ENCODE measurements around the gene ZNF319. TPM values are rescaled to one million over a fixed set of nuclear protein-coding genes. Genes with fewer than 3 reads are reported as not detected.

Gene ZNF319
- total RNA-seq, 2 experiments from 2014 or later: 14.6 to 16.8 TPM

DNA sequence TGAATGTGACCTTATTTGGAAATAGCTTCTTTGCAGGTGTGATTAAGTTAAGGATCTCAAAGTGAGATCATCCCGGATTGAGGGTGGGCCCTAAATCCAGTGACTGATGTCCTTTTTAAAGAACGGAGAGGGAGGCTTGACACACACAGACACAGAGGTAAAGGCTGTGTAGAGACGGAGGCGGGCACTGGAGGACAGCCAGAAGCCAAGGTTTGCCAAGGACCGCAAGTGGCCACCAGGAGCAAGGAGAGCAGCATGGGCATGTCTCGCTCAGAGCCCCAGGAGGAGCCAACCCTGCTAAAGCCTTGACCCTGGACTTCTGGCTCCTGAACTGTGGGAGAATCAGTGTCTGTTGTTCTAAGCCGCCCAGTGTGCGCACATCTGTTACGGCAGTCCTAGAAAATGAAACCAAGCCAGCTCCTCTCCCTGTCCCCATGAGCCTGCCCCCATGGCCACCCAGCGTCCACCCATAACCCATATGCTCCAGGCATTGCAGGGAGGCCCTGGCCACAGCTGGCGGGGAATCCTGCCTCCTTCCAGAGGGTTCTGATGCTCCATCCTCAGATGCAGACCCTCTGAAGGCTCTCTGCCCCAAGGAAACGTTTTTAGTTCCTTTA, 44.8 kb downstream of the ZNF319 start:
- Mint-ChIP-seq H3K36me3 (no peaks in the 10 kb centered on the region), H3K4me3 (no peak overlapping the region), H3K27ac (no peak overlapping the region), H3K9me3 (ENCODE audit: low read depth) (no peaks in the 10 kb centered on the region), H3K4me1 (no peaks in the 10 kb centered on the region), H3K27me3 (peaks cover 3% of the 10 kb centered on the region)
- no peak for ATAC-seq
- CTCF ChIA-PET: interaction anchor here (1.5 kb wide), 1 partner anchor 10 kb away, joined by 3 read pairs; no protein-coding TSS in a partner anchor
- no peak for DNase-seq

GRCh38 chr16:57953857-57954256, 46.6 kb downstream of the ZNF319 start:
- Mint-ChIP-seq H3K4me1 (no peaks in the 10 kb centered on the region), H3K27ac (no peak overlapping the region), H3K27me3 (peaks cover 3% of the 10 kb centered on the region), H3K36me3 (no peaks in the 10 kb centered on the region), H3K4me3 (no peak overlapping the region), H3K9me3 (ENCODE audit: low read depth) (no peaks in the 10 kb centered on the region)
- CTCF ChIA-PET: interaction anchor here (2.0 kb wide), 1 partner anchor 48 kb away, joined by 5 read pairs; the partner anchor contains the start of gene USB1
- ATAC-seq: no peak
- DNase-seq: no peak

- DNase-seq (no peak), ATAC-seq (no peak)
- CTCF ChIA-PET: interaction anchor here (1.2 to 2.0 kb wide), 2 partner anchors 32 to 49 kb away, joined by 3 to 5 read pairs; partner anchors contain the start of gene USB1
- Mint-ChIP-seq H3K36me3 (no peaks in the 10 kb centered on the region), H3K9me3 (ENCODE audit: low read depth) (no peaks in the 10 kb centered on the region), H3K4me1 (no peaks in the 10 kb centered on the region), H3K27ac (no peak overlapping the region), H3K27me3 (peaks cover 3% of the 10 kb centered on the region), H3K4me3 (no peak overlapping the region)
These were observed 47.6 kb downstream of the ZNF319 start for GRCh38 chr16:57952909-57953308.

DNA sequence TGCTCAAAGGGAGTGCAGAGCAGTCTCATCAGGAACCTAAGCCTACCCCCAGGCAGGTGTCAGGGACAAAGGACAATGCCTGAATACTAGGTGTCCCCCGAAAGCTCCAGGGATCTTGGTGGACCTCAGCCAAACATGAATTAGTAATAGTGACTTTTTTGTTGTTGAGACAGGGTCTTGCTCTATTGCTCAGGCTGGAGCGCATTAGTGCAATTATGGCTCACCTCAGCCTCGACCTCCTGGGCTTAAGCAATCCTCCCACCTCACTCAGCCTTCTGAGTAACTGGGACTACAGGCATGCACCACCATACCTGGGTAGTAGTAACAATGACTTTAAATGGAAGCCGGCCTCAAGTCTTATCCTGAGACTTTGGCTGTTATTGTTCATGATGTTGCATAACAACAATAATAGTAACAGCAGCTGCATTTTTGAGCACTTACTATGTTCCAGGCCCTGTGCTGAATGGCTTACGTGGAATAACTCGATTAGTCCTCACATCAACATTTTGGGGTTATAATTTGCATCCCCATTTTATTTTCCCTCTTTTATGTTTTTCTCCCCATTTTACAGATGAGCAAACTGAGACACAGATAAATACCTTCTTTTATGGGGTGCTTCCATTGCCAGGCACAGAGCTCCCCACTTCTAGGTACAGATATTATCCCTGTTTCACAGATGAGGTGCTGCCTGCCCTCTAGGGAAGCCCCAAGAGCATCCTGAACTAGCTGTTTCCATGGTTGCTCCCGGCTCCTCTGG, 49.1 kb downstream of the ZNF319 start:
- Mint-ChIP-seq H3K9me3 (ENCODE audit: low read depth) (no peaks in the 10 kb centered on the region), H3K27me3 (peaks cover 3% of the 10 kb centered on the region), H3K36me3 (no peaks in the 10 kb centered on the region), H3K4me1 (no peaks in the 10 kb centered on the region), H3K27ac (no peak overlapping the region), H3K4me3 (no peak overlapping the region)
- CTCF ChIA-PET: no interaction called here
- ATAC-seq (no peak), DNase-seq (no peak)

- CTCF ChIA-PET: no interaction called here
- Mint-ChIP-seq H3K4me1 (no peaks in the 10 kb centered on the region), H3K9me3 (ENCODE audit: low read depth) (no peaks in the 10 kb centered on the region), H3K4me3 (no peak overlapping the region), H3K27ac (no peak overlapping the region), H3K36me3 (no peaks in the 10 kb centered on the region), H3K27me3 (peaks cover 3% of the 10 kb centered on the region)
- DNase-seq: no peak
- no peak for ATAC-seq
These were observed 50.1 kb downstream of the ZNF319 start for GRCh38 chr16:57950382-57950781.

GRCh38 chr16:57949595-57950238, 50.8 kb downstream of the ZNF319 start:
- Mint-ChIP-seq H3K9me3 (ENCODE audit: low read depth) (no peaks in the 10 kb centered on the region), H3K27ac (no peak overlapping the region), H3K27me3 (peaks cover 3% of the 10 kb centered on the region), H3K4me3 (no peak overlapping the region), H3K36me3 (no peaks in the 10 kb centered on the region), H3K4me1 (no peaks in the 10 kb centered on the region)
- DNase-seq (no peak), ATAC-seq (no peak)
- CTCF ChIA-PET: no interaction called here

DNA sequence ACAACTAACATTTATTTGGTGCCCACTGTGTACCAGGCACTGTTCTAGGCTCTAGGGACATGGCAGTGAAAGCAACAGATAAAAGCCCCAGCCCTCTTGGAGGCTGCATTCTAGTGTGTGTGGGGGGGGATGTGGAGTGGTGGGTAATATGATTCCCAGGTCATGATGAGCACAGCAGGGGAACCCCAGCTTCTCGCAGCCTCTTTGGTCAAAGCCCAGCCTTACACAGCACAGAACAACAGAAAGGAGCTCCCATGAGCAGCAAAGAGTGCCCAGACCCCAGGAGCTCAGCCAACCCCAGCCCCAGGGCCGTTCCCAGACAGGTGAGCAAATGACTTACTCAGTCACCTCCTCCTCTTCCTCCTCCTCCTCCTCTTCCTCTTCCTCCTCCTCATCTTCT, 51.5 kb downstream of the ZNF319 start:
- ATAC-seq: no peak
- no peak for DNase-seq
- H3K36me3 Mint-ChIP-seq: no peaks in the 10 kb centered on the region
- no peak overlapping the region for H3K27ac Mint-ChIP-seq
- no peaks in the 10 kb centered on the region for H3K9me3 Mint-ChIP-seq (ENCODE audit: low read depth)
- no peaks in the 10 kb centered on the region for H3K4me1 Mint-ChIP-seq
- H3K4me3 Mint-ChIP-seq: no peak overlapping the region
- CTCF ChIA-PET: no interaction called here
- H3K27me3 Mint-ChIP-seq: peaks cover 3% of the 10 kb centered on the region

- no peak overlapping the region for H3K4me3 Mint-ChIP-seq
- no peak for ATAC-seq
- H3K9me3 Mint-ChIP-seq (ENCODE audit: low read depth): no peaks in the 10 kb centered on the region
- DNase-seq: no peak
- H3K36me3 Mint-ChIP-seq: no peaks in the 10 kb centered on the region
- CTCF ChIA-PET: no interaction called here
- no peaks in the 10 kb centered on the region for H3K4me1 Mint-ChIP-seq
- no peak overlapping the region for H3K27ac Mint-ChIP-seq
- peaks cover 3% of the 10 kb centered on the region for H3K27me3 Mint-ChIP-seq
These were observed 52.4 kb downstream of the ZNF319 start for GRCh38 chr16:57948027-57948426.

DNA sequence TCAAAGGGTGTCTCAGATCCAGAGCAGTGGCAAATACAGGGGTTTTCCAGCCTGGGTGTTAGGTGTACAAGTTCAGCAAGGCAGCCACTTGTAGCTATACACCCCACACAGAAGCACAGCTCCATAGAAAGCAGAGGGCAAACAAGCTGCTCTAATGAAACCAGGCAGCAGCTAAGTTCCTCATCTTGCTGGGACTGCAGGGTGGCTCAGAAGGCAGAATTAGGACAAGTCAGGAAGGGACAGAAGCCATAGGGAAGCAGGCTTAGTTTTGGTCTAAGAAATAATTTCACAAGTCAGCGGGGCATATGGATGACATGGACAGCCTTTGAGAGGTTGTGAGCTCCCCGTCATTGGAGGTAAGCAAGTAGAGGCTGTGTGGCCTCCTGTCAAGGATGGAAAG, 53.2 kb downstream of the ZNF319 start:
- H3K27me3 Mint-ChIP-seq: peaks cover 5% of the 10 kb centered on the region
- ATAC-seq: no peak
- CTCF ChIA-PET: no interaction called here

DNA sequence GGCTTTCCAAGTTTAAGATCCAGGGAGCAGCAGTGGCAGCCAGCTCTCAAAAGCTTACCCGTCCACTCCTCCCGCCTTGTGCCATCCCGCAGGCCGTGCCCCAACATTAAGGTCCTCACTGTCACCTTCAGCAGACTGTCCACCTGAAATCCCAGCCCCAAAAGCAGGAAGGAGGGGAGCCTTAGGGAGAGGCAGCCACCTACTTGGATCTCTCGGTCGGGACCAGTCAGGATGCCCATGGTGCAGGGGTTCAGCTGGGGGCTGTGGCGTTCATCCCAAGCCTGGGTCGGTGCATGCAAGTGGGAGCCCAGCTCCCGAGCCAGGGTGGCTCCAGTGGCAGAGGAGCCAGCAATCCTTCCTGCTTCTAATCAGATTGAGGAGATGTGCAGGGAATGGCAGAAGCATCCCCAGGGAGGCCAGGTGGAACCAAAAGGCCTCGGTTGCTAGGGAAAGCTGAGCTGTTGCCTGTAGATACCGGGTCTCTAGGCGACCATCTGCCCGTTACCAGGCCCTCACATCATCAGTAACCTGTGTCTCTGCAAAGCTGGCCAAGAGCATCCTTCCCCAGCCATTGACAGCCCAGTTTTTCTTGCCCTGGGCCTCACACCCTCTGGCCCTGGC, 54.2 kb downstream of the ZNF319 start:
- Mint-ChIP-seq H3K4me1 (no peaks in the 10 kb centered on the region), H3K27ac (no peak overlapping the region), H3K27me3 (peaks cover 7% of the 10 kb centered on the region), H3K36me3 (no peaks in the 10 kb centered on the region), H3K9me3 (ENCODE audit: low read depth) (no peaks in the 10 kb centered on the region), H3K4me3 (no peak overlapping the region)
- ATAC-seq (no peak), DNase-seq (no peak)
- CTCF ChIA-PET: interaction anchor here (1.5 kb wide), 1 partner anchor 9 kb away, joined by 3 read pairs; no protein-coding TSS in a partner anchor

More for the DNA sequence above, 53.2 kb downstream of the ZNF319 start:
- H3K27ac Mint-ChIP-seq: no peak overlapping the region
- no peak overlapping the region for H3K4me3 Mint-ChIP-seq
- no peak for DNase-seq
- H3K4me1 Mint-ChIP-seq: no peaks in the 10 kb centered on the region
- no peaks in the 10 kb centered on the region for H3K9me3 Mint-ChIP-seq (ENCODE audit: low read depth)
- H3K36me3 Mint-ChIP-seq: no peaks in the 10 kb centered on the region

DNA sequence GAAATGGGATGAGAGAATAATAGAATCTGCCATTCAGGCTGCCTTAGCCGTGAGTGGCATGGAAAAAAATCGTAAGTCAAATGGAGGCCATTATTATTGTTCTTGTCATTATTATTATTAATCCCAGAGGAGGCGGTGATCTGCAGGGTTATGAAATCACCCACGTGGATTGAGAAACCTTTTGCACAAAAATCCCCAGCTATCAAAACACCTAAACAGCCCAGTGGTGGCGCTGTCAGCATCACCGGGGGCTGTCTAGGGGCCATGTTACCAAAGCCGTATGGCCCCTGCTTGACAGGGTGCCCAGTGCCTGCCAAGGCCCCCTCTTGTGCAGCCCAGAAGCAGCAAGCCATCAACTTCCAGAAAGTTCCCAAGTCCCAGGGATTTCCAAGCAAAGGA, 54.7 kb downstream of the ZNF319 start:
- Mint-ChIP-seq H3K36me3 (no peaks in the 10 kb centered on the region), H3K4me3 (no peak overlapping the region), H3K4me1 (no peaks in the 10 kb centered on the region), H3K27me3 (peaks cover 5% of the 10 kb centered on the region), H3K9me3 (ENCODE audit: low read depth) (no peaks in the 10 kb centered on the region), H3K27ac (no peak overlapping the region)
- ATAC-seq (no peak), DNase-seq (no peak)
- CTCF ChIA-PET: interaction anchor here (1.5 kb wide), 1 partner anchor 10 kb away, joined by 3 read pairs; no protein-coding TSS in a partner anchor

DNA sequence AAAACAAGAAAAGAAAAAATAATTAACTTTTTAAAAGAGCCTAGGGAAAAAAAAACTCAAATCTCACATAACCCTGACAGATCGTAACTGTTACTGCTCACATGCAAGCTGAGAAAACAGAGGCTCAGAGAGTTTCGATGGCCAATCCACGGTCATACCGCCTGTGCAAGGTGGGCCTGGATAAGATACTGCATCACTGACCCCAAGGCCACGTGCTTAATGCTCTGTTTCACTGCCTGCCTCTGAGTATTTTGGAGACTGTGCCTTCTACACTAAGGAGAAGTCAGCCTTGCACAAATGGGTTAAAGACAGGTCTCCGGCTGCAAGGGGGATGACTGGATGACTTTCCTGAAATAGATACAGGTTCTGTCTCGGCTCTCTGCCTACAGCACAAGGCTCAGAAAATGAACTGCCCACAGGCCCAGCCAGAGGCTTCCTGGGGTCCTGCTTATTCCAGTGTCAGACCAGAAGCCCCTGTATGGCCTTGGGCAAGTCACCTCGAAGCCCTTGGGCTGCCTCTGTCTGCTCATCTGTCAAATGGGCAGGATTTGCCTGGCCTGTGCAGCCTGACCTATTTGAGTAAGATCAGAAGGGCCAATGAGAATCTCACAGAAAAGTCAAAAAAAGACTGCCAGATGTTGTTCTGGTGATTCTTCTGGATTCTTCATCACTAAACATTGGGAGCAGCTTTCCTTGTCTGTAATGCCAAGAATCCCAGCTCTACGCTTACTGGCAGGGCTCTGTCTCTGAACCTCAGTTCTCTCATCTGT, 55.3 kb downstream of the ZNF319 start:
- H3K36me3 Mint-ChIP-seq: no peaks in the 10 kb centered on the region
- H3K4me1 Mint-ChIP-seq: no peaks in the 10 kb centered on the region
- H3K4me3 Mint-ChIP-seq: no peak overlapping the region
- H3K27me3 Mint-ChIP-seq: peaks cover 4% of the 10 kb centered on the region
- DNase-seq (no peak), ATAC-seq (no peak)
- H3K27ac Mint-ChIP-seq: no peak overlapping the region
- H3K9me3 Mint-ChIP-seq (ENCODE audit: low read depth): no peaks in the 10 kb centered on the region
- CTCF ChIA-PET: interaction anchor here (1.5 kb wide), 1 partner anchor 10 kb away, joined by 3 read pairs; no protein-coding TSS in a partner anchor
